H1 (cell line): ENCODE results near the gene THEMIS. TPM values are rescaled to one million over a fixed set of nuclear protein-coding genes. Genes with fewer than 3 reads are reported as not detected.

Source experiments
- CTCF ChIA-PET: fragments of 300-600 bp; sonication (Branson Sonifier 250); formaldehyde crosslinking; loops from one replicate; lab custom pipeline; 2021; ENCODE audit not compliant: partially characterized antibody; lab: Charles Lee
- POLR2A ChIA-PET: fragments of 300-600 bp; sonication (Branson Sonifier 250); formaldehyde crosslinking; loops from one replicate; lab custom pipeline; 2021; ENCODE audit warnings: inconsistent platforms; ENCODE audit not compliant: partially characterized antibody; lab: Charles Lee
- DNase-seq, 2 experiments: peaks; one replicate each; pipeline versions ENCODE4 v3.0.0 to v3.0.0-alpha.2; 2010 to 2022; ENCODE audit warnings: low spot score in 2 of 2, low read depth in 1 of 2, mixed read lengths in 1 of 2
- FAIRE-seq: peaks from 2 replicates; lab custom pipeline; 2011; peaks lifted over from hg19 to GRCh38; lab: Jason Lieb, UNC
- H2AFZ ChIP-seq: 2 replicates; pipeline ENCODE4 v1.8.1; 2012; ENCODE audit warnings: low read length, inconsistent platforms
- H2AK5ac ChIP-seq: 2 replicates; pipeline ENCODE4 v1.6.1; 2013; ENCODE audit warnings: low read depth, low read length
- H2BK120ac ChIP-seq: replicated peaks from 2 replicates; pipeline ENCODE3; 2013; ENCODE audit warnings: low read depth, low read length, inconsistent platforms
- H2BK12ac ChIP-seq: 2 replicates; pipeline ENCODE4 v1.6.1; 2013; ENCODE audit warnings: low read depth, low read length
- H2BK15ac ChIP-seq: 2 replicates; pipeline ENCODE4 v1.6.1; 2013; ENCODE audit warnings: low read length
- H2BK20ac ChIP-seq: 2 replicates; pipeline ENCODE4 v1.6.1; 2013; ENCODE audit warnings: low read length
- H2BK5ac ChIP-seq: 2 replicates; pipeline ENCODE4 v1.6.1; 2013; ENCODE audit warnings: low read depth, low read length
- H3K14ac ChIP-seq: 2 replicates; pipeline ENCODE4 v1.6.1; 2013; ENCODE audit warnings: inconsistent platforms; ENCODE audit not compliant: insufficient read length
- H3K18ac ChIP-seq: 2 replicates; pipeline ENCODE4 v1.6.1; 2013; ENCODE audit warnings: low read length; ENCODE audit errors: extremely low read depth
- H3K23ac ChIP-seq: 2 replicates; pipeline ENCODE4 v1.6.1; 2013; ENCODE audit warnings: inconsistent platforms; ENCODE audit not compliant: insufficient read length
- H3K23me2 ChIP-seq: 2 replicates; pipeline ENCODE4 v1.6.1; 2013; ENCODE audit warnings: low read depth, low read length
- H3K27ac ChIP-seq: 2 replicates; pipeline ENCODE4 v1.6.1; 2011; ENCODE audit warnings: low read depth, low read length, inconsistent platforms
- H3K27me3 ChIP-seq, 4 experiments: replicated peaks in 1 of 4; 1 replicate in 1 of 4; 2 replicates in 3 of 4; pipeline versions ENCODE4 v1.6.1 to v1.8.1; 2011 to 2013; ENCODE audit warnings: low read length in 3 of 4, mild to moderate bottlenecking in 3 of 4, inconsistent platforms in 2 of 4, mixed read lengths in 2 of 4, moderate library complexity in 1 of 4; ENCODE audit not compliant: control insufficient read depth in 3 of 4, insufficient read depth in 3 of 4; ENCODE audit errors: extremely low read depth in 1 of 4
- H3K36me3 ChIP-seq, 4 experiments: 2 replicates each; pipeline versions ENCODE4 v1.6.1 to v1.8.1; 2011 to 2013; ENCODE audit warnings: mild to moderate bottlenecking in 4 of 4, low read length in 3 of 4, moderate library complexity in 2 of 4, control low read depth in 1 of 4, inconsistent platforms in 1 of 4; ENCODE audit not compliant: insufficient read depth in 4 of 4, control insufficient read depth in 2 of 4
- H3K4ac ChIP-seq: replicated peaks from 2 replicates; pipeline ENCODE3; 2013; ENCODE audit warnings: low read length, low read depth, mixed read lengths, inconsistent platforms; ENCODE audit not compliant: insufficient read length
- H3K4me1 ChIP-seq, 4 experiments: replicated peaks in 1 of 4; 1 replicate in 1 of 4; 2 replicates in 3 of 4; pipeline versions ENCODE4 v1.6.1 to v1.8.1; 2011 to 2013; ENCODE audit warnings: low read length in 3 of 4, inconsistent platforms in 2 of 4, mixed read lengths in 1 of 4; ENCODE audit not compliant: insufficient read depth in 4 of 4, control insufficient read depth in 3 of 4
- H3K4me2 ChIP-seq, 2 experiments: 2 replicates each; pipeline versions ENCODE4 v1.6.1 to v1.8.1; 2011 to 2013; ENCODE audit warnings: low read depth in 2 of 2, low read length in 2 of 2, control low read depth in 1 of 2, inconsistent platforms in 1 of 2, mild to moderate bottlenecking in 1 of 2; ENCODE audit not compliant: insufficient read depth in 1 of 2
- H3K4me3 ChIP-seq, 4 experiments: fragments of 200-600, 300-600 bp in 1 of 4; sonication (generic), shearing (Covaris generic), sonication (Bioruptor Twin) in 1 of 4; 2 replicates each; pipeline versions ENCODE4 v1.5.1 to v1.8.1; 2011 to 2016; ENCODE audit warnings: low read length in 4 of 4, low read depth in 3 of 4, control low read depth in 2 of 4, inconsistent platforms in 2 of 4, mild to moderate bottlenecking in 2 of 4, mixed read lengths in 1 of 4, moderate library complexity in 1 of 4; ENCODE audit not compliant: insufficient read depth in 2 of 4; ENCODE audit errors: extremely low read depth in 1 of 4
- H3K56ac ChIP-seq: replicated peaks from 2 replicates; pipeline ENCODE3; 2013; ENCODE audit warnings: low read depth, mild to moderate bottlenecking, mixed read lengths, low read length, inconsistent platforms; ENCODE audit not compliant: insufficient read length
- H3K79me1 ChIP-seq: 2 replicates; pipeline ENCODE4 v1.6.1; 2013; ENCODE audit warnings: low read depth, low read length, control low read depth
- H3K79me2 ChIP-seq, 2 experiments: 2 replicates each; pipeline versions ENCODE4 v1.6.1 to v1.8.1; 2012 to 2013; ENCODE audit warnings: low read length in 2 of 2, mild to moderate bottlenecking in 2 of 2, inconsistent platforms in 1 of 2; ENCODE audit not compliant: insufficient read depth in 2 of 2, control insufficient read depth in 1 of 2
- H3K9ac ChIP-seq, 4 experiments: replicated peaks in 1 of 4; 1 replicate in 1 of 4; 2 replicates in 3 of 4; pipeline versions ENCODE4 v1.6.1 to v1.8.1; 2011 to 2013; ENCODE audit warnings: low read depth in 3 of 4, low read length in 3 of 4, control low read depth in 2 of 4, mild to moderate bottlenecking in 2 of 4, moderate library complexity in 2 of 4, inconsistent platforms in 1 of 4; ENCODE audit errors: extremely low read depth in 1 of 4
- H3K9me3 ChIP-seq, 2 experiments: 2 replicates each; pipeline versions ENCODE4 v1.6.1 to v1.8.1; 2012 to 2013; ENCODE audit warnings: mild to moderate bottlenecking in 2 of 2, moderate library complexity in 2 of 2, control low read depth in 1 of 2, inconsistent platforms in 1 of 2, low read depth in 1 of 2, low read length in 1 of 2, mixed read lengths in 1 of 2; ENCODE audit not compliant: insufficient read depth in 2 of 2
- H4K20me1 ChIP-seq, 2 experiments: replicated peaks in 1 of 2; 2 replicates each; pipeline versions ENCODE3 to v1.8.1; 2011 to 2013; ENCODE audit warnings: inconsistent platforms in 2 of 2, low read length in 2 of 2, mild to moderate bottlenecking in 1 of 2; ENCODE audit not compliant: insufficient read depth in 2 of 2, control insufficient read depth in 1 of 2
- H4K5ac ChIP-seq: 2 replicates; pipeline ENCODE4 v1.6.1; 2013; ENCODE audit warnings: low read length, low read depth, mixed read lengths, inconsistent platforms; ENCODE audit not compliant: insufficient read length
- H4K8ac ChIP-seq: 2 replicates; pipeline ENCODE4 v1.8.0; 2013; ENCODE audit warnings: mild to moderate bottlenecking, moderate library complexity, low read length, inconsistent platforms; ENCODE audit not compliant: insufficient read depth; ENCODE audit errors: extremely low read depth
- H4K91ac ChIP-seq: replicated peaks from 2 replicates; pipeline ENCODE3; 2013; ENCODE audit warnings: low read length, mixed read lengths, inconsistent platforms; ENCODE audit not compliant: insufficient read length
- BCL11A ChIP-seq, 2 experiments: IDR thresholded peaks; one replicate each; pipeline ENCODE4 v1.6.1; 2011; ENCODE audit warnings: low read depth in 2 of 2, low read length in 2 of 2, mild to moderate bottlenecking in 2 of 2
- CBX5 ChIP-seq: fragments of 300-800, 300-1000 bp; sonication (generic); IDR thresholded peaks from 2 replicates; pipeline ENCODE4 v1.7.1; 2016; ENCODE audit warnings: antibody characterized with exemption, low read length, low read depth
- CHD1 ChIP-seq: IDR thresholded peaks from 2 replicates; pipeline ENCODE4 v1.6.1; 2012; ENCODE audit warnings: low read depth, low read length, improper control_type of control experiment
- CREB1 ChIP-seq: IDR thresholded peaks from 2 replicates; pipeline ENCODE4 v1.6.1; 2012; ENCODE audit warnings: inconsistent platforms
- GABPA ChIP-seq: IDR thresholded peaks from 2 replicates; pipeline ENCODE4 v1.6.1; 2011; ENCODE audit warnings: mild to moderate bottlenecking, low read length, moderate library complexity, borderline replicate concordance; ENCODE audit not compliant: insufficient read depth
- HDAC6 ChIP-seq: IDR thresholded peaks from one replicate; pipeline ENCODE4 v1.7.1; 2012; ENCODE audit warnings: low read depth, mild to moderate bottlenecking, inconsistent platforms, low read length, moderate library complexity
- RBBP5 ChIP-seq: IDR thresholded peaks from 2 replicates; pipeline ENCODE4 v1.7.1; 2012; ENCODE audit warnings: low read depth, mild to moderate bottlenecking, inconsistent platforms, low read length, moderate library complexity, borderline replicate concordance
- SIN3A ChIP-seq, 2 experiments: IDR thresholded peaks in 1 of 2; conservative IDR thresholded peaks in 1 of 2; 2 replicates each; pipeline ENCODE4 v1.6.1; 2011 to 2012; ENCODE audit warnings: low read length in 2 of 2, improper control_type of control experiment in 1 of 2, low read depth in 1 of 2, mild to moderate bottlenecking in 1 of 2
- SIRT6 ChIP-seq: IDR thresholded peaks from one replicate; pipeline ENCODE4 v1.7.1; 2012; ENCODE audit warnings: low read length, inconsistent platforms
- SUZ12 ChIP-seq: fragments of 200-600 bp; sonication (generic); IDR thresholded peaks from 2 replicates; pipeline ENCODE4 v1.6.1; 2012; ENCODE audit warnings: mild to moderate bottlenecking, inconsistent platforms, low read length, moderate library complexity, mixed read lengths
- TAF1 ChIP-seq: IDR thresholded peaks from 2 replicates; pipeline ENCODE4 v1.6.1; 2011; ENCODE audit warnings: mild to moderate bottlenecking, low read depth, low read length
- TAF7 ChIP-seq: optimal IDR thresholded peaks from 2 replicates; pipeline ENCODE3; 2011; ENCODE audit warnings: low read depth, mild to moderate bottlenecking, inconsistent platforms, low read length, moderate library complexity, borderline replicate concordance
- TBP ChIP-seq: IDR thresholded peaks from 2 replicates; pipeline ENCODE4 v1.6.1; 2011; ENCODE audit warnings: low read depth, low read length, improper control_type of control experiment
- TCF12 ChIP-seq: IDR thresholded peaks from 2 replicates; pipeline ENCODE4 v1.6.1; 2011; ENCODE audit warnings: low read depth, mild to moderate bottlenecking, low read length
- TEAD4 ChIP-seq: IDR thresholded peaks from 2 replicates; pipeline ENCODE4 v1.6.1; 2012; ENCODE audit warnings: low read depth, low read length, inconsistent platforms, mixed read lengths
- WGBS, 2 experiments: shearing (Covaris generic) in 1 of 2; methylation state at CpG; one replicate each; pipeline versions ENCODE4 v1.1.6 to v1.1.7; 2013 to 2015; ENCODE audit warnings: low lambda C conversion rate in 2 of 2, mixed read lengths in 2 of 2, inconsistent platforms in 1 of 2, low coverage in 1 of 2, missing lambda C conversion rate in 1 of 2; ENCODE audit not compliant: insufficient replicate concordance in 2 of 2, insufficient coverage in 1 of 2, insufficient read length in 1 of 2; ENCODE audit errors: extremely low coverage in 1 of 2, missing lambda C conversion rate in 1 of 2; 5-methylcytosine and 5-hydroxymethylcytosine counted together
- polyA plus RNA-seq, 7 experiments: library from polyadenylated mRNA; depleted of rRNA in 3 of 7; stranded (reverse) in 5 of 7; unstranded in 2 of 7; fragments of >200 nt in 5 of 7; fragments of 200-250 nt in 2 of 7; gene quantifications; 1 replicate in 5 of 7; 2 replicates in 1 of 7; 4 replicates in 1 of 7; pipeline versions ENCODE4 v1.2.1 to v1.2.3, GENCODE V29; 2011 to 2013; ENCODE audit warnings: missing spikeins in 2 of 7, mixed read lengths in 2 of 7
- total RNA-seq: library from RNA; stranded (reverse); fragmentation: NEBNext Ultra II Directional; extraction: Animal tissue kit (Norgen Biotek cat#: 25700); gene quantifications from 2 replicates; pipeline ENCODE4 v1.2.1, GENCODE V29; 2021

Gene THEMIS
- total and polyA plus RNA-seq, 2 of the 8 experiments (the other 6 are each of a cell fraction or from before 2014, with no cell fraction given) = not detected

DNA sequence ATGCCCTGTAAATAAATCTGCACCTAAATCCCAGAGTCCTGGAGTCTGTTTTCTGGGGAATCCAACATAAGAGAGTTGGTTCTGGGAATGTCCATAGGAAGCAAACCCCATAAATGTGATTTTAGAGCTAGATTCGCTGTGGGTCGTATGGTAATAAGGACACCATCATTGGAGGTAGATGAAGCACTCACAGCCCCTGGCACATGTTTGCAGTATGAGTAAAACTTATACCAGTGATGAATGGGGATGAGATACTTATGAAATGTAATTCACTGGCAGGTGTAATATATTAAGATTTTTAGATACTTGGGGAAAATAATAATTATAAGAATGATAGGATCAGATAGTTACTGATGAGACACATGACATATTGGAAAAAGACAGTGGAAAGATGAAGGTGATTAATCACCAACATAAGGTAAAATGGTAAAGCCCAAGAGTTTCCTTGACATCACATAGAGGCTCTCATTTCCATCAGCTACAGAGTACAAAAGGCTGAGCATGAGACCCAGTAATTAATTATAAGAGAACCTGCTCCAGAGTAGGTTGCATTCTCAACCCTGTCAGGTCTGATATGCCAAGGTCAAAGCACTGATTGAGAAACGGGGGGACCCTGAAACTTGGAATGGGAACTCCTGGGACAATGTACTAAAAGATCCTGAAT lies 44.7 kb upstream of the THEMIS start:
- no peaks in the 10 kb centered on the region for H4K20me1 ChIP-seq
- TF ChIP-seq SIN3A (conservative IDR thresholded peaks at IDR 0.05 in 1 of 2, IDR thresholded peaks at IDR 0.05 in 1 of 2; ENCODE audit: low read depth in 1 of 2, low read length in 2 of 2) (no peak), RBBP5 (no peak), CHD1 (no peak), SIRT6 (no peak), CBX5 (no peak), TBP (no peak), CREB1 (no peak), BCL11A (IDR thresholded peaks at IDR 0.05; ENCODE audit: low read depth in 2 of 2, low read length in 2 of 2) (no peak), TAF7 (no peak), SUZ12 (no peak), GABPA (no peak), TAF1 (no peak), TEAD4 (no peak), TCF12 (no peak), HDAC6 (no peak)

More for the DNA sequence above, 44.7 kb upstream of the THEMIS start:
- no peak for DNase-seq
- H3K9me3 ChIP-seq = no peaks in the 10 kb centered on the region
- H3K27me3 ChIP-seq = peaks cover 0 to 1% (median 0%) of the 10 kb centered on the region in 4 experiments; a peak in 2 of 7 replicates
- H3K14ac ChIP-seq = no peak overlapping the region
- no peak overlapping the region for H2AFZ ChIP-seq
- H4K91ac ChIP-seq = no peak overlapping the region
- H3K4ac ChIP-seq = no peak overlapping the region
- H4K8ac ChIP-seq = no peak overlapping the region
- no peaks in the 10 kb centered on the region for H3K23me2 ChIP-seq
- no peak overlapping the region for H2BK15ac ChIP-seq
- no peak overlapping the region for H3K9ac ChIP-seq
- no peak overlapping the region for H2BK12ac ChIP-seq
- no peaks in the 10 kb centered on the region for H3K4me1 ChIP-seq
- no peak overlapping the region for H3K56ac ChIP-seq
- no peak overlapping the region for H3K4me3 ChIP-seq
- POLR2A ChIA-PET = no interaction called here
- no peak overlapping the region for H2AK5ac ChIP-seq
- no peaks in the 10 kb centered on the region for H3K79me1 ChIP-seq
- no peak for FAIRE-seq
- H3K27ac ChIP-seq = no peak overlapping the region
- 98% methylated on average over 3 of the region's 3 CpGs; no CpG with 5 or more reads in 1 of the 2 experiments for WGBS, 2 experiments
- no peaks in the 10 kb centered on the region for H3K79me2 ChIP-seq
- no peak overlapping the region for H4K5ac ChIP-seq
- no peak overlapping the region for H3K4me2 ChIP-seq
- H2BK20ac ChIP-seq = no peak overlapping the region
- H2BK120ac ChIP-seq = no peak overlapping the region
- no peaks in the 10 kb centered on the region for H3K36me3 ChIP-seq
- CTCF ChIA-PET = interaction anchor here (1.9 kb wide), 1 partner anchor 11 kb away, joined by 5 read pairs; no protein-coding TSS in a partner anchor
- H2BK5ac ChIP-seq = no peak overlapping the region
- no peak overlapping the region for H3K23ac ChIP-seq
- H3K18ac ChIP-seq = no peak overlapping the region
